ENCODE measurements around the gene NTRK3.

The NTRK3 gene

DNA sequence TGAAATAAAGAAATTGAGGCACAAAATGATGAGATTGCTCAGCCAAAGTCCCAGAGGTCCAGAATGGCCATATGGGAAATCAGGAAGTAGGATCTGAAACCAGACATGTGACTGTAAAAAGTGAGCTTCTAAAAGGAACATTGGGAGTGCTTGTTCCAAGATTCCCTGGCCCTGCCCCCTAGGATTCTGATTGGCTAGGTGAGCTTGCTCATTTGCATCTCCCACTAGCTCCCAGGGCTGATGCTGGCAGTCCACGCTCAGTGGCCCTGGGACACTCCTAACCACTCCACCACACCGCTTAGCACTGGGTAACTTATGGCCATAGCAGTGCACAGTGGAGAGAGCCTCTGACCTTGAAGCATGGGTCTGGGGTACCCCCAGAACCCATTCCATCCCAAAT lies 326.7 kb downstream of the NTRK3 start:
- DNase-seq: no peak

DNA sequence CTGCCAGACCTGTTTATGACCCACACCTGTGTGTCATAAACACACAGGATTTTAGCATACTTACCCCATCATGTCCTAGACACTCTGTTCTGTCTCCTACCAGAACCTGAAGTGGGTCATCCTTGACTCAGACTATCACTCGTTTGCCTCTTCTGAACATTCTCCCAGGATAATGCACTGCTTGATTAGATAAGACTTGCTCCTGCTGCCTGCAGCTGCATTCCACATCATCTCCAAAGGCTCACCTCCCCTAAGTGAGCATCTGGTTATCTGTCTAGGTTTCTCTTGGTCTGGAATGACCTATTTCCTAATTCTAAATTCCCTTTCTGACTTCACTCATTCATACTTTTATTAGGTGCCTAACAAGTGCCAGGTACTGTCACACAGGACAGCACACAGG lies 332.1 kb downstream of the NTRK3 start:
- DNase-seq: no peak

DNA sequence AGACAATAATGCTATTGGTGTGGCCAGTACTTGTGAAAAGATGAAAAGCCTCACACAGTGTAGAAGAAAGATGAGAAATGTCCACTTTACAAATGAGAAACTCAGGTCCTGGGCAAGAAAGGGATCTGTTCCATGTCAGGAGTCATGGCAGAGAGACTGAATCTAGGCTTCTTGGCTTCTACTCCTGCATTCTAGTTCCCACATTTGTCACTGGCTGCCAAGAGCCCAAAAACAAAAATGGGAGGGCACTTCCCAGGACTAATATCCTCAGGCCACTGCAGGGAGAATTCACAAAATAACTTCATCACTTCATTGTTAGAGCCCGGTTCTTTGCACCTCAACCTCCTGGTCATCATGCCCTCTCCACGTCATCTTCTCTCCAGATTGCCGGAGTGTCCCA lies 337.5 kb downstream of the NTRK3 start:
- DNase-seq: no peak

DNA sequence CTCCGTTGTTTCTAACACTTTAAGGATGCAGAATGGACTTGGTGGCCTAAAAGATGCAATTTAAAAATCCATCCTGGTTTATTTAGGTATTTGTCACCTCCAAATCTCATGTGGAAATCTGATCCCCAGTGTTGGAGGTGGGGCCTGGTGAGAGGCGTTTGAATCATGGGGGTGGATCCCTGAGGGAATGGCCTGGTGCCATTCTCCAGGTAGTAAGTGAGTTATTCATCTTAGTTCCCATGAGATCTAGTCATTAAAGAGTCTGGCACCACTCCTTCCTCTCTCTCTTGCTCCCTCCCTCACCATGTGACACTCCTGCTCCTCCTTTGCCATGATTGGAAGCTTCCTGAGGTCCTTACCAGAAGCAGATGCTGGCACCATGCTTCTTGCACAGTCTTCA lies 339.1 kb downstream of the NTRK3 start:
- DNase-seq: no peak

DNA sequence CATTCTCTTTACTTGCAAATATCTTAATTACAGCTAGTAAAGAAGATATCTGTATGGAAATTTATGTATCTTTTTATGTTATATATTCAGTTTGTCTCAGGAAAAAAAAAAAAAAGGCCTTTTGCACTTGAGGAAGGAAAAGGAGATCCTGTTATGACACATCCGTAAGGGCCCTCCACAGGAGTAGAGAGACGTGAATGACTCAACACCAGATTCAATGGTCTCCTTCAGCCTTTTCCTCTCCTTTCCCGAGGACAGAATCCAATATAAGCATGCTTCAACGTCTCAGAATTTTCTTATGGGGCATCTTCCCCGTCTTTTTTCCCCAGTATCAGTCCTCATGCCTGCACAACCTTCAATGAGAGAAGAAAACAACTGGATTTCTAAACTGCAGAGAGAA lies 340.3 kb downstream of the NTRK3 start:
- no peak for DNase-seq

DNA sequence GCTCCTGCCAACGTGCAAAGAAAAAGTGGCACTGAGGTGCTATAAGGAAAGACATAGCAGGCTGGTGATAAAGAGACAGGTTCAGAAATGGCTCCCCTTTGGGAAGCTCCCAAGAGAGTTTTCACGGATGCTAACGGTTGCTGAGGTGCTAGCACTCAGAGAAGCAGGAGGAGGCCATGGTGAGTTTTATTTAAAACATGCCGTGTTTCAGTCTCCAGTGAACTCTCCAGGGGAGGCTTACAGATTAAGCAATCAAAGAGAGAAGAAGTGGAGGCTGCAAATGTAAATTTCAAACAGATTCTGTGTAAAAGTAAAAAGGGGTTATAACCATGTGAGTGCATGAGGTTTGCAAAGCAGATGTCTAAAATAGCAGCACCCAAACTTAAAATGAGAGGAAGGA lies 346.2 kb downstream of the NTRK3 start:
- DNase-seq: no peak

DNA sequence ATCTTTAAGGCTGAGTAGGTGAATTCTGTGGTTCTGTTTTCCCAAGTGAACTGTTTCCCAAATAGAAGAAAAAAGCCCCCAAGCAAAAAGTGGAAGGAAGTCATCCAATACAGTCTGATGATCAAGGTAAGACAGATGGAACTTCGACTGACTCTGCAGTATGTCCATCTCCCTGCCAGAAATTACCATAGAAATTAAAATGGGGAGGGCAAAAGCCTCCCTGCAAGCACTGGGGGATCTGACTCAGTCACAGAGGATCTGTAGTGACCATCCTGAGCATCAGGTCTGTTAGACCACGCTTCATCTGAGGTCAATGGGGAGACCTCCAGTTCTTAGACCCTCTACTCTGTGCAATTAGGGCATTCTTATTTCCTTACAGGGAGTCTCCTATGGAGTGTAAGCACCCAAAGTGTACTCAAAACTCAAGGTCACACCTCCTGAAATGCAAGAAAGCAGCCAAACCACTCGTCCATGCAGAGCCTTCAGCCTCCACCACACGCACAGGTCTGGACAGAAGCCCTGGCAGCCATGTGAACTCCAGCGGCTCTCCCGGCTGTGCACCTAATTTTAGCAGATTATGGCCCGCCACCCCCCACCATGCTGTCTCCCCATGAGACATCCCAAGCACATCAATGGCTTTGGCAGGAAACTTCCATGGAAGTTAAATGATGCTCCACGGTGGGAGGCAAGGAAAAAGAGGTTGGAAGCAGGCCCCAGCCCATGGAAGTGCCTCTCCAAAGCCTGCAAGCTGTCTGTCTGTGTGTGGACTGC lies 348.7 kb downstream of the NTRK3 start:
- no peak for DNase-seq

DNA sequence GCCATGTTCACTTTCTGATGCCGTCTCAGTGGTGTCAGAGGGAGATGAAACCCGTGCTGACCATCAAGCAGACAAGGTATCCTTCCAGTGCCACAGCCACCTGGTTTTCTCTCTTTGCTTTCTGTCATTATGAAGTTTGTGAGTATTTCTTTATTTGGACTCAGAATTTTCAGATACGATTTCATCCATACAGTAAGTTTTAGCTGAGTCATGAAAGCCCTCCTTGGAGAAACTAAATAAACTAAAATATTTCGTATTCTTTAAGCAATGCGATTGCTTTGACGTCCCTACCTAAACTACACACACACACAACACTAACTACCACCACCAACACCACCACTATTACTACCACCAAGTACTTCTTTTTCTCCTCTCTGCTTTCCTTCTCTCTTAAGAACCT lies 350.1 kb downstream of the NTRK3 start:
- DNase-seq: no peak

DNA sequence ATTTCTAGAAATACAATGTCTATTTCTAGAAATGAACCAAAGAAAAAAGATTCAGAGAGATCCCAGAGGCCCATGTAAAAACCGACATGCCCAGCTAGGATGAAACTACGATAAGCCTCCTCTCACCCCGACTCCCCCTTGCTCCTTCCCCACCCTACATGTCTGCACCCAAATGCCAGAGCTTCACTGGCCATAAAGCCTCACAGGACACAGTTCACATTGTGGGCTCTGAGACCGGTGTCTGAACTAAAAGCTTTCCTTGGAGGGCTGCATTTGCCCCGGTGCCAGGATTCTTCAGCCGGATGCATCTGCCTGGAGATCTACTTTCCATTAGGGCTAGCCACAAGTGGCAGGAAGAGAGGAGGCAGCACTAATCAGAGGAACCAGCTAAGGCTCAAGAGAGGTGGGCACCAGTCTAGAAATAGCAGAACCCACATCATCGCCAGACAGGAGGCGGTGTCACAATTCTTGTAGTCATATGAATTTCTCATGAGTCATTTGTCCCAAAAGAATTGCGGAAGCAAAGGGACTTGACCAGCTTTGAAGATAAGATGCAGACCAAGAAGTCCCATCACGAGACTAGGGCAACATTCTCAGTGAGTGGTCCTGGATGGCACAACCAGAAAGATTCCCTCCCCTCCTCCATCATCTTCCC lies 353.6 kb downstream of the NTRK3 start:
- no peak for DNase-seq

DNA sequence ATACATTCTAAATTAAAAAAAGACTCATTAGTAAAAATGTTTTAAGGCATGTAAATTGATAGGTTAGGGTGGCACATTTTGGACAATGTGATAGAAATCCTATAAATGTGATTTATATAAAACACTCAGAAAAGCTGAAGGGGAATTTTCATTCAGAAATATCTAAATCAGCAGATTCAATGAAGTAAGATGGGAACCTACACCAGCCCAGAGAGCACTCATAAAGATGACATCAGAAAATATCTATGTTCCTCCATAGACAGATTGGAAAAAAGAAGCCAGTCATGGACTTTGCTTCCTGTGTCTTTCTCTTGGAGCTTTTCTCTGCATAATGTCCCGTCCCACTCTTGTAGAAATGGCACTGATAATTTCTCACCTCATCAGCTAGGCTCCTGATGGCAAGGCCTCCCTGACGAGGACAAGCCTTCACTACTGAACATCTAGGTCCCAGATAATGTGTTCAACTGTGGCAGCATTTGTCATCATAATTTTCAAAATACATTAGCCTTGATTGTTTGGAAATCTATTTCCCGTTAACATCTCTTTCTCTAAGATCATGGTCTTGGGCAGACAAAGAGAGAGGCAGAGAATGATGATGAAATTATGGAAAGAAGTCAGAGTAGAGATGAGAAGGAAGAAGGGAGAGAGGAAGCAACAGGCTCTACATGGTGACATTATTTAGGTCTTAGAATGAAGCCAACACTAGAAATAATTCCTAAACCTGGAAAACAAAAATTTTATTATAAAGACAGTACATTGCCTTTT lies 354.4 kb downstream of the NTRK3 start:
- DNase-seq: no peak

DNA sequence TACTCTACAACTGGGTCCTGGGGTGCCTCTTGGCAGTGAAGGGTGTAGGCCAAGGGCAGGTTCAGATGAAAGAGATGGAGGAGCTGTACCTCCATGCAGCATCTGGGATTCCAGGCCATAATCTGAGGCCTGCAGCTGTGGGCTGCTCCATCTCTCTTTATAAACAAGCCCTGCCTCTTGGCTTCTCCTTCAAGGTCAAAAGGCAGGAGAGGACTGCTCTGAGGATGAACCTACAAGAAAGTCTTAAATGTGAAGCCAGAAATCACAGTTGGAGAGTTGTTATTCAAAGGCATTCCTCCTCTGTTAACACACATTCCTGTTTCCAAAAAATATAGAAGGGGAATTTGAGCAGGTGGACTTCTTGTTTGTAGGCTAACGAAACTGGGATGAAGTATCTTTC lies 355.5 kb downstream of the NTRK3 start:
- DNase-seq: no peak

DNA sequence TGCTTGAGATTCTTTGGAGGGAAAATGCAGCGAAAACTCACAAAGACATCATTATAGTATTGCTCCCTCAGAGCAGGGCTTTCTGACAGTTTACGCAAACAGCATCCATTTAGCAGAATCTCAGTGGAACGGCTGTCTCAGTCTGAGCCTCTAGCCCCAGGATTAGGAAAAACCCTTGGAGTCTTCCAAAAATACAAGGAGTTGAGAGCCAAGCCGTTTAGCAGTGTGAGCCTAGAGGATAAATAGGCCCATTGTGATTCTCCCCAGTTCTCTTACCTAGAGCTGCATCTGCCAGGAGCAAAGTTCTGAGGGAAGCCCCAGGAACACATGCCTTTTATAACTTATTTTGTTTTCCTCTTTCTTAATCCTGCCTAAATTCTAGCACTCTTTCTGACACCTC lies 359.6 kb downstream of the NTRK3 start:
- no peak for DNase-seq

DNA sequence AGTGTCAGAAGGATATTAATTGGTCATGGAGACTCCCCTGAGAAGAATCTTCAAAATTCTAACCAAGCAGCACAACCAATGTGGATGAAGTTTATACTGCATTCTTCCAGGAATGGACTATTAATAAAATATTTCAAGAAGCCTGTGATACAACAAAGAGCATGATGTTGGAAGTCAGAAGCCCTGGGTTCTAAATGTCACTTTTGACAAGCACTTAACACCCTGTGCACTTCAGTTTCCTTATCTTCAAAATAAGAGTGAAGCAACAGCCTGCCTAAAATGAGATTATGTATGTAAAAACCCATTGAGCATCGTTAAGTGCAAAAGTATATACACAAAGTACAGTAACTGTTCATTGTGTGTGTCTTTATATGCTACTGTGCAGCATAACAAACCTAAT lies 369.4 kb downstream of the NTRK3 start:
- no peak for DNase-seq

DNA sequence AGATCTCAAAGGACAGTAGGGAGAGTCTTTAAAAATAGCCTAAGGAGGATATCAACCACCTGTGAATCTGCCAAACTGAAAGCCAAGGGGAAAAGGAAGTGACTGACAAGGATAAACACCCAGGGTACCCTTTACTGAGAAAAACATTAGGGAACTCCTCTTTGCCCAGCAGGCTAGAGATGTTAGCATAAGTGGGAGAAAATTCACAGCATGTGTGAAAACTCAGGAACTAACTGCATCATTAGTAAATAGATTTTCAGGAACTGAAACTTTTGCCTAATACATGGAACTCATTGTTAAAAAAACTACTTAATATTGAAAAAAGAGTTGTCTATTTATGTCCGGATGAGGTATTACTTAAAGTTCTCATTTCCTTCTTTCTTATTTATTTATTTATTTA lies 375.5 kb downstream of the NTRK3 start:
- no peak for DNase-seq

DNA sequence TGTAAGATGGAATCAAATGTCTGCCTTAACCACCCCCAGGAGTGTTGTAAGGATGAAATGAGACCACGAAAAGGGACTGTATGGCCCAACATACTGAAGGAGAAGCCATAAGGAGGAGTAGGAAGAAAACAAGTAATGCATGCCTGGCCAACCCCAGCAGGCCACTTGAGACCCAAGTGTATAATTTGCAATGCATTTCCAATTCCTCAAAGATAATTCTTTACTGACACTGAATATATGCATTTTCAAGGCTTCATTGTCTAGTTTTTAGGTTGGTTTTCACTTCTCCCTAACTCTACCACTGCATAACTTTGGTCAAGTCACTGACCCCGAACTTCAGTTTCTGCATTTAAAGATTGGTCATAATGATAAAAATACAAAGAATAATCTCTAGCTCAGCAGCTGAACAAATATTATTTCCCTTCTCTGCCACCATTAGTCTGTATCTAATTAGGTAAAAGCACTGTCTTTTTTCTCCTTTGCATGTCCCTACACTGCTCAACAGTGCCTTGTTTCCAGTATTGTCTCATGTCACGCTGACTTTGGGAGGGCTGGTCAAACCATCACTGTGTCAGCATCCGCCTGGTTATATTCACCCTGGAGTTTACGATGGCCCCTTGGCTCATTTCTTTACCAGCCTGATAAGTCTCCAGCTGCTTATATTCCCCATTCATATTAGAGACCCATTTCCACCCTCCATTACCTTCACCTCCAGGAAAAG lies 378.6 kb downstream of the NTRK3 start:
- no peak for DNase-seq

DNA sequence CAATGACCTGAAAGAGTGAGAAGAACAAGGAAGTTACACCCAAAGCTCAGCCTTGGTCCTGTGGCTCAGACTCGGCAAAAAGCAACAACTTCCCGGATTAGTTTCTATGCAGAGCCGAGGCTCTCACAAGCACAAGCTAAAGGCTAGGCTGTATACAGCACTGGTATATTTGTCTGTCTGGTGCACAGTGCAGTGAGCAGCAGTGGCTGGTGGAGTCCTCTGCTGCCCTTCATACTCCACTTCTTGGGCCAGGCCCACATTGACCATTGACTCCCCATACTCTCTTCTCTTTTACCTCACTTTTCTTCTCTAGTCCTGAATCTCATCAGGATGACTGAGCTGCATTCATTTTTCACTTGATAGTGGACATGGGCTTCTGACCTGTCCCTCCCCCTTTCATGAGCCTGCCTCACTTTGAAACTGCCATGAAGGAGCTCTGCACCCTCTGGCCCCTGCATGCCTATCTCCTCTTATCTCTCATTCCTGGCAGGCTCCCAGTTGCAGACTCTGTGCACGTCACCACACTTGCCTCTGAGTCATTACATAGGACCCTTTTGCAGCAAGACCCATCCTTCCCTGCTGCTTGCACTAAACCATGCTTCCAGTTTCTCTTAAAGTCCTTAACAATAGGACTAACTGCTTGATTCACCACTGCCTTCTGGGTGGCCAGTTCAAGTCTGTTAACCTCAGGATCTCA lies 379.3 kb downstream of the NTRK3 start:
- no peak for DNase-seq

DNA sequence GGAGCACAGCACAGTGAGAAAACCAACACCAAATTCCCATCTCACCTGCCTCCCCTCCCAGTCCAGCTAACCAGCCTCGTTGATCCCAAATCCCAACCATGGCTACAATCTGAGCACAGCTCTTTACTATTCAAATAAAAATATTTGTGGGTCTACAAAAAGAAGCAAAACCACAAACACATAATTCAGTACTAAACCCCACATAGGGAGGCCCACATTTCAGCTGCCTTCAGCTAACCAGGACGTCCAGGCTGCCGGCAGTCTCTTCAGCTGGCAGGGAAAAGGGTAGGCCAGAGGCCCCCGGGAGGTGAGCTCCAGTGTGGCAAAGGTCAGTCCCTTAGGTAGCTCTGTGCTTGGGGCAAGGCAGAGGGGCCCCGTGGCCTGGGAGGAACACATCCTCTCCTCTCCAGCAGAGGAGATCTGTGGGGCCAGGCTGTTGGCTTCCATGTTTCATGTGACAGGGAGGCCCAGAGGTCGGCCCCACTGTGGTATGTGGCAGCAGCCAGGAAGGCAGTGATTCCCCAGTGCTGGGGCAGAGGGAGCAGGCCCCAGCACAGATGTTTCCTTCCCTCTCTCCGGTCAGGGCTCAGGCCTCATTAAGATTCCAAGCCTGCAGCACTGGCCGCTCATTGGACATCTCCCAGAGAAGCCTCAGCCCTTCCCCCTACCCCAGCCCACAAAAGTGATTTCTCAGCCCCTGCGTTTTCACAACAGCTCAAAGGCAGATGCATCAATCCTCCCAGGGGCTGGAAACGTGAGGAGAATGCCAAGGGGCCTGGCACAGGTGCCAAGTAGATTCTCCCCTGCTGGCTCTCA lies 381.4 kb downstream of the NTRK3 start:
- no peak for DNase-seq

DNA sequence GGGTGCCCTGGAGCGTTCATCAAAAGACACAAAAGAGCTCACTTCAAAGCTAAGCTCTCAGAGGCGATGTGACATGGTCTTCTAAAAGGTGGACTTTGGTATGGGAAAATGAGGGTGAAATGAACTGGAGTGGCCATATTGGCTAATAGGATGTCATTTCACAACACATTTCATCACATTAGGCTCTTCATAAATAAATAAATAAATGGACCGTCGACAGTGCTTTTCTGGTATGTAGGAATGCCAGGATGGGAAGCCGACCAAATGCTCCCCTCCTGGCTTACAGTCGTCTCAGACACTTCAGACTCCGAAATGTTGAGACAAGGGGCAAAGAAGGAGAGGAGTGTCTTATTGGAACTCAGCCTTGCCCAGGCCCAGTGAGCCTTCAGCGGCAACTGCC lies 383.0 kb downstream of the NTRK3 start:
- no peak for DNase-seq

DNA sequence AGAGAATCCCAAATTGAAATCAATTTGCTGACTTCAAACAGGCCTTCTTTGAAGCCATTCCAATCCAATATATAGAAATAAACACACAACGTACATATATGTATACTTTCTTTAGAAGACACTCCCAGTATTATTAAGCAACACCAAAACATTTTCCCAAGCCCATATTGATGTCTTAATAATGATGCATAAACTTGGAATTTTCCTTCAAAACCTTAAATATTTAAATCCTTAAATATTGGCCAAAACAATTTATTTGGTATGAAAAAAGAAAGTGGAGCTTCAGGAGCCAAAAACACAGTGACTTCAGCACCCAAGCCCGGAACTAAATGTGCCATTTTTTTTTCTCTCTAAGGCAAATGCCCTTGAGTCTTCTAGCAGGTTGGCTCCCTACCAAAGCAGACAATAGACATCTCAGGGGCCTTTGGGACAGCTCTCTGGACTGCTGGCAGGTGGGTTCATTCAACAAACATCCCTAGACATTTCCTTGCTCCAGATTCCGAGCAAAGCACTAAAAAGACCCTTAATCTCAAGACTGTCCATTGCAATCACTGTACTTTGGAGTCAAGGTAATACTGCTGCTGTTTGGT lies 384.7 kb downstream of the NTRK3 start:
- no peak for DNase-seq

DNA sequence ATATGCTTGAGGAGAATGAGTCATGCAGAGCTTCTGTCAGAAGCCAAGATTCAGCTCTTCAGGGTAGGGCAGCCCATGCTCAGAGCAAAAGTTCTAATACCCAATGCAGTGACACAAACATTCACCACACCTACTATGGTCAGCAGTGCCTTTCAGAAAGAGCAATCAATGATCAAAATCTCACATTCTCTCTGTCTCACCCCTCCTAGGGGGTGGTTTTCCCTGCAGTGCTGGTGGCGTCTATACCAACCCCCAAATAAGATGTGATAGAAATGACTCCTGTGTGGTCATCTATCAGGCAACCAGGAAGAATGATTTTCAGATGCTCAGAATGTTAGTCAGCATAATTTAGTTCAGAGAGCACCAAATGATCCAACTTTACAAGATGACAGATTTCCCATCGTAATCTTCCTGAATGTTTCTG lies 385.3 kb downstream of the NTRK3 start:
- DNase-seq: no peak

DNA sequence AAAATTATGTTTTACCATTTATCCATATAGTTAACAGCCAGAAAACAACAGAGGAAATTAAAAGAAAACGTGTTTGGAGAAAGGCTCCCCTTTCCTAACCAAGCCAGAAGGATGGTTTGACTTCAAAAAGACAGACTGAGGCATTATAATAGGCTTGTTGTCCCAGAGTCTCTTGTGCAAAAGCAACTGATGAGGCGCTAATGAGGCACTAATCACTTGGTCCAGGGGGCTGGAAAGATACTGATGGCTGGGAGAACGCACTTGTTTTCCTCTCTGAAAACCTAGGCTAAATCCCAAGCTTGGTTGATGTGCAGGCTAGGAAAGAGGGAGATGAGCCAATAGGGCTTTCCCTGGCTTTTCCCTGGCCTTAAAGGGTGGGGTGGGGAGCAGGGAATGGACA lies 389.6 kb downstream of the NTRK3 start:
- DNase-seq: no peak

DNA sequence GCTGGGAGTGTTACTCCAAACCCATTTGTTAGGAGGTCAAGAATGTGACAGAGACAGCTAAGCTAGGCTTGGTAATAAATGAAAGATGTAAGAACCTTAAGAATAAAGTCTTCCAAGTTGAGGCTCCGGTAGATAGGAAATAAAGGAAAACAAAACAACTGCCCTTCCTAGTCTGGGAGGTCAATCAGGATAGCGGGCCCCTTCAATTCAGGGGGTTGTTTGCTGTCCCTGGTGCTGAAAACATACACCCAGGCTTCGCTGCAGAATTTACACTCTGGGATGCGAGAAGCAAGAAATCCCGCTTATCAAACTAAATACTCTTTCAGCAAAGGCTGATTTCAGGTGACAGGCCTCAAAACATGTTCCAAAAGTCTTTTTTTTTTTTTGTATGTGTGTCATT lies 393.4 kb downstream of the NTRK3 start:
- no peak for DNase-seq

Measured in NCI-H1694 (cell line).